Ectodermal cell (in vitro differentiated cells): ENCODE data around the gene MUC13.
"Not testable (repeated sequence)": the region's sequence is repeated elsewhere in the genome, so short reads cannot be mapped to it uniquely, and the experiment has no call there.

Source experiments
- H3K27ac ChIP-seq: 2 replicates; pipeline ENCODE4 v1.7.0; 2013; ENCODE audit warnings: mild to moderate bottlenecking, low read depth, low read length; ENCODE audit not compliant: insufficient read depth, poor library complexity, severe bottlenecking
- H3K27me3 ChIP-seq: 2 replicates; pipeline ENCODE4 v1.7.0; 2013; ENCODE audit warnings: mild to moderate bottlenecking, low read length; ENCODE audit not compliant: insufficient read depth, control insufficient read depth, poor library complexity, severe bottlenecking
- H3K36me3 ChIP-seq: one replicate; pipeline ENCODE4 v1.7.0; 2013; ENCODE audit warnings: low read length; ENCODE audit not compliant: control insufficient read depth, insufficient read depth
- H3K4me1 ChIP-seq: one replicate; pipeline ENCODE4 v1.7.0; 2013; ENCODE audit warnings: low read length; ENCODE audit not compliant: control insufficient read depth, insufficient read depth
- H3K4me3 ChIP-seq: 2 replicates; pipeline ENCODE4 v1.7.0; 2013; ENCODE audit warnings: low read depth, low read length, control low read depth; ENCODE audit not compliant: insufficient read depth
- H3K9me3 ChIP-seq: 2 replicates; pipeline ENCODE4 v1.7.0; 2013; ENCODE audit warnings: mild to moderate bottlenecking, low read length, moderate library complexity; ENCODE audit not compliant: control insufficient read depth
- WGBS, 2 experiments: methylation state at CpG; one replicate each; pipeline ENCODE4 v1.1.7; 2013; ENCODE audit warnings: missing lambda C conversion rate in 2 of 2; 5-methylcytosine and 5-hydroxymethylcytosine counted together

The MUC13 gene

DNA sequence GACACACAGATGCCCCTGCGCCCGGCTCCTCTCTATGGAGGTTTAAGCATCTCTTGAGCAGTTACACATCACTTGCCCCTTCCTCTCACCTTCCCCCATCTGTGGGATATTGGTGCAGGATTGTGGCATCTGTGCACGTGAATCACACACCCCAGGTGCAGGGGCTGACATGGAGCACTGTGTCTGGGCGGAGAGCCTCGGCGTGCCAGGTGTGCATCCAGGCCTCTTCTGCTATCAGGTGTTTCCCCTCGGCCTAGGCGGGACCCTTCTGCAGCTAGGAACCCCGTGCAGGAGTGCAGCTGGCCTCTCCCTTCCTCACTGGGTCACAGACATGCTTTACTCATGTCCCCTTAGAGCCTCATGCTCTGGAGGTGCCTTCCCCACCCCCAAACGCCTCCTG is 33.4 kb upstream of the MUC13 start:
- no peaks in the 10 kb centered on the region for H3K9me3 ChIP-seq
- H3K27me3 ChIP-seq, result no peaks in the 10 kb centered on the region
- H3K4me3 ChIP-seq, result no peak overlapping the region
- H3K4me1 ChIP-seq, result no peaks in the 10 kb centered on the region
- H3K27ac ChIP-seq, result no peak overlapping the region
- H3K36me3 ChIP-seq, result peaks cover 4% of the 10 kb centered on the region
- WGBS, 2 experiments, result 93 to 94% methylated on average over 10 of the region's 10 CpGs

DNA sequence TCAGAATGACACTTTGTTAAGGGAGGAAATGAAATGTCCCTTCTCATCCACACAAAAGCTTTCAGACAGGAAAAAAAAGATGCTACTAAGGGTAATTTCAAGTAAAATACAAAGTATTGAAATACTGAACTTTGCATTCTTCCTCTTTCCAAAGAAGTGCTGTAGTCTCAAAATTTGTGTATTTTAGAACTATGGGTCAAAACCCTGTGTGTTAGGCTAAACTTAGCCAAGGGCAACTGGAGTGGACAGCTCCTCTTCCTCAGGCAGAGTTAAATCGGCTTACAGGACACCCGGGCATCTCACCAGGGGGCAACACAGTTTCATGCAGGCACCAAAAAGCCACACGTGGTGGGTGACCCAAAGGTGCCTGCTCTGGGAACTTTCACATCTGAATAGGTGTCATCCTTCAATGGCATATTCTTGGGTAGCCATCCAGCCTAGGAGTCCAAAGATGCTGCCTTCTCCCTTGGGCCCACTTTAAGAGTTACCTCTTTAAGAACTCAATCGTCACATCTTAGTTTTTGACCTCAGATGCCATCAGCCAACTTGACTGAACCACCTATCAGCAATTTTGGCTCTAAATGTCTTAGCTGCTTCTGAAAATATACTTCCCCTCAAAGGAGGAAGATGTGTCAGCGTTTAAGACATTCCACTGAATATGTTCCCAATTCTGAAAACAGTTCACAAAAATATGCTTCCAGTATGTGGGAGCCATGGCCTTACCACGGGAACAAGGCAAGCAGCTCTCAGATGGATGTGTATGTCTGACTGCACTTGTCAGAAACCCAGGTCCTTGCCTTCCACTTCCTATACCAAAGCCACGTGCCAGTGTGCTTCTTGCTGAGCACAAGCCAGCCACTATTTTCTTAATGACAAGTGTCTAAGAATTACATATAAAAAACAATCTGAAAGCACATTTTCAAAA is 32.2 kb upstream of the MUC13 start:
- H3K4me3 ChIP-seq, result no peak overlapping the region
- no peak overlapping the region for H3K27ac ChIP-seq
- H3K36me3 ChIP-seq, result peaks cover 4% of the 10 kb centered on the region
- no peaks in the 10 kb centered on the region for H3K4me1 ChIP-seq
- WGBS, 2 experiments, result 87 to 94% methylated on average over 7 of the region's 7 CpGs
- H3K27me3 ChIP-seq, result no peaks in the 10 kb centered on the region
- H3K9me3 ChIP-seq, result no peaks in the 10 kb centered on the region

GRCh38 chr3:124965413-124965812 is 30.9 kb upstream of the MUC13 start:
- Histone ChIP-seq H3K4me3 (no peak overlapping the region), H3K4me1 (no peaks in the 10 kb centered on the region), H3K36me3 (peaks cover 4% of the 10 kb centered on the region), H3K27me3 (no peaks in the 10 kb centered on the region), H3K9me3 (no peaks in the 10 kb centered on the region), H3K27ac (no peak overlapping the region)
- no CpG with 5 or more reads among the region's 1 CpG for WGBS, 2 experiments

GRCh38 chr3:124964387-124964786 is 29.8 kb upstream of the MUC13 start:
- no peak overlapping the region for H3K27ac ChIP-seq
- H3K4me3 ChIP-seq, result no peak overlapping the region
- H3K27me3 ChIP-seq, result no peaks in the 10 kb centered on the region
- no peaks in the 10 kb centered on the region for H3K9me3 ChIP-seq
- H3K36me3 ChIP-seq, result peaks cover 3% of the 10 kb centered on the region
- WGBS, 2 experiments, result 95% methylated on average over 3 of the region's 4 CpGs
- peaks cover 4% of the 10 kb centered on the region for H3K4me1 ChIP-seq

- H3K36me3 ChIP-seq, result no peaks in the 10 kb centered on the region
- no peak overlapping the region for H3K27ac ChIP-seq
- H3K4me1 ChIP-seq, result peaks cover 5% of the 10 kb centered on the region
- no peaks in the 10 kb centered on the region for H3K9me3 ChIP-seq
- H3K27me3 ChIP-seq, result no peaks in the 10 kb centered on the region
- no peak overlapping the region for H3K4me3 ChIP-seq
- WGBS, 2 experiments, result 96 to 97% methylated on average over 3 of the region's 3 CpGs
Observed at GRCh38 chr3:124963755-124964154, 29.2 kb upstream of the MUC13 start.

GRCh38 chr3:124962403-124962940 is 27.9 kb upstream of the MUC13 start:
- WGBS, 2 experiments, result 100% methylated on average over 1 to 2 of the region's 2 CpGs
- H3K27me3 ChIP-seq, result no peaks in the 10 kb centered on the region

GRCh38 chr3:124960698-124961097 is 26.1 kb upstream of the MUC13 start:
- Histone ChIP-seq H3K27me3 (no peaks in the 10 kb centered on the region), H3K9me3 (no peaks in the 10 kb centered on the region), H3K4me3 (no peak overlapping the region), H3K4me1 (peaks cover 5% of the 10 kb centered on the region), H3K27ac (no peak overlapping the region), H3K36me3 (no peaks in the 10 kb centered on the region)
- WGBS, 2 experiments, result 87 to 96% methylated on average over 4 of the region's 5 CpGs

More at GRCh38 chr3:124962403-124962940, 27.9 kb upstream of the MUC13 start:
- no peak overlapping the region for H3K4me3 ChIP-seq
- no peaks in the 10 kb centered on the region for H3K9me3 ChIP-seq
- peaks cover 5% of the 10 kb centered on the region for H3K4me1 ChIP-seq
- H3K36me3 ChIP-seq, result no peaks in the 10 kb centered on the region
- H3K27ac ChIP-seq, result no peak overlapping the region

- WGBS, 2 experiments, result 91 to 94% methylated on average over 3 of the region's 3 CpGs
- no peaks in the 10 kb centered on the region for H3K9me3 ChIP-seq
- H3K36me3 ChIP-seq, result no peaks in the 10 kb centered on the region
- H3K4me1 ChIP-seq, result peaks cover 5% of the 10 kb centered on the region
- no peaks in the 10 kb centered on the region for H3K27me3 ChIP-seq
- H3K27ac ChIP-seq, result no peak overlapping the region
- H3K4me3 ChIP-seq, result no peak overlapping the region
Observed at GRCh38 chr3:124960105-124960504, 25.6 kb upstream of the MUC13 start.

DNA sequence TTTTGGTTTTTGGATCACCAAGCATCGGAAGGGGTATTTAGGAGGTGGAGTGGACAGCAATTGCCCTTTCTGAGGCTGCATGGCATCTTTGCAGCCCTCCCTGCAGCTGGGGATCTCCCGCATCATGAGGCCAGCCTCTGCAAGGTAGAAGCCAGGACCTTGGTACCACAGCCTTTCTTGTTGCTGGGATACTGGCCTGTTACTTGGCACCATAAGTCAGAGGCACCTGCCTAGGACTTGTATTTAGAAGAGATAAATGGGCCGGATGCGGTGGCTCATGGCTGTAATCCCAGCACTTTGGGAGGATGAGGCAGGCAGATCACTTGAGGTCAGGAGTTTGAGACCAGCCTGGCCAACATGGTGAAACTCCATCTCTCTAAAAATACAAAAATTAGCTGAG is 23.4 kb upstream of the MUC13 start:
- H3K27ac ChIP-seq, result not testable (repeated sequence)
- WGBS, 2 experiments, result 92 to 95% methylated on average over 4 of the region's 4 CpGs

DNA sequence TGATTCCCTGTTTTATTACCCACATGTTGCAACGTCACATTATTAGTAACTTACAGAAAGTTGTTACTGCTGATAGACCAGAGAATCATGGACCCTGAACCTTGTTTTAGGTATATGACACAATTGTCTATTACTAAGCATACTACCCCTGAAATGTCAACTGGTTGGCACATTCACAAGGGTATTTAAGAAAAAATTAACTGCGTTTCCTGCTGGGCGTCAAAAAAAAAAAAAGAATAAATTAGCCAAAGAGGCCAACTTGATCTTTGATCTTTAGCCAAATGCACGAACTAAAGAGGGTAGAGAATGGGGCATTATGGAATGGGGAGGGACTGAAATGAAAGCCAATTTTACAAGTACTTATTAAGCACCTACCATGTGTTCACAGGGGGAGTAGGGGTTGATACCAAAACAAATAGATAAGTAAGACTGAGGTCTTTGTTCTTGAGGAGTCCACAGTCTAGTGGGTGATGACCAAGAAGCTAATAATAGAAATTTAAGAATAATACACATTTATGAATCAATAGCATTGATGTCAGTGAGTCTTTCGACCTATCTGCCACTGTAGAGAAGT is 17.8 kb upstream of the MUC13 start:
- no peak overlapping the region for H3K27ac ChIP-seq
- WGBS, 2 experiments, result 85 to 93% methylated on average over 4 to 5 of the region's 5 CpGs
- no peaks in the 10 kb centered on the region for H3K36me3 ChIP-seq

More for the DNA sequence above, 23.4 kb upstream of the MUC13 start:
- H3K27me3 ChIP-seq, H3K36me3 ChIP-seq, H3K4me1 ChIP-seq, H3K4me3 ChIP-seq, H3K9me3 ChIP-seq: not testable (repeated sequence)

More for the DNA sequence above, 17.8 kb upstream of the MUC13 start:
- no peak overlapping the region for H3K4me3 ChIP-seq
- no peaks in the 10 kb centered on the region for H3K9me3 ChIP-seq
- H3K27me3 ChIP-seq, result no peaks in the 10 kb centered on the region
- H3K4me1 ChIP-seq, result no peaks in the 10 kb centered on the region
